IMR-90 (cell line): ENCODE measurements around the gene SLC34A2. TPM values are rescaled to one million over a fixed set of nuclear protein-coding genes. Genes with fewer than 3 reads are reported as not detected.

Source experiments
- ATAC-seq: fragments of 200-7000 bp; cut with Tn5 transposase; 2 replicates; pipeline ENCODE4 v1.9.1; 2020; ENCODE audit warnings: low read depth, mild to moderate bottlenecking, moderate library complexity
- BruUV-seq: library from RNA; stranded (reverse); fragments of 400-500 nt; replicated peaks from 2 replicates; lab custom pipeline; 2021; lab: Mats Ljungman, UMichigan
- CTCF ChIA-PET: fragments of 300-600 bp; formaldehyde crosslinking; extraction: SDS; loops from one replicate; lab custom pipeline; 2021; ENCODE audit warnings: antibody characterized with exemption; lab: Yijun Ruan, JAX
- POLR2A ChIA-PET: fragments of 300-600 bp; sonication (Branson Sonifier 250); formaldehyde crosslinking; loops from one replicate; lab custom pipeline; 2022; ENCODE audit warnings: antibody characterized with exemption; ENCODE audit not compliant: unreplicated experiment; lab: Charles Lee
- DNase-seq: peaks from one replicate; pipeline ENCODE4 v3.0.0; 2013
- H2AFZ ChIP-seq: replicated peaks from 2 replicates; pipeline ENCODE3; 2013; ENCODE audit warnings: low read length, mild to moderate bottlenecking; ENCODE audit not compliant: poor library complexity
- H2AK5ac ChIP-seq: 2 replicates; pipeline ENCODE4 v1.6.1; 2013; ENCODE audit warnings: low read depth, low read length, inconsistent platforms
- H2AK9ac ChIP-seq: replicated peaks from 2 replicates; pipeline ENCODE3; 2013; ENCODE audit warnings: mild to moderate bottlenecking, low read depth, low read length, moderate library complexity; ENCODE audit not compliant: poor library complexity
- H2BK120ac ChIP-seq: 2 replicates; pipeline ENCODE4 v1.6.1; 2013; ENCODE audit warnings: low read depth, low read length, inconsistent platforms
- H2BK15ac ChIP-seq: 3 replicates; pipeline ENCODE4 v1.6.1; 2013; ENCODE audit warnings: low read depth, low read length, inconsistent platforms
- H2BK20ac ChIP-seq: 2 replicates; pipeline ENCODE4 v1.6.1; 2013; ENCODE audit warnings: low read depth, mild to moderate bottlenecking, inconsistent platforms, low read length, moderate library complexity
- H2BK5ac ChIP-seq: 2 replicates; pipeline ENCODE4 v1.6.1; 2013; ENCODE audit warnings: mild to moderate bottlenecking, low read depth, low read length, inconsistent platforms; ENCODE audit not compliant: poor library complexity, severe bottlenecking
- H3K14ac ChIP-seq: replicated peaks from 2 replicates; pipeline ENCODE4 v1.6.1; 2013; ENCODE audit warnings: low read depth, low read length, inconsistent platforms
- H3K18ac ChIP-seq: 2 replicates; pipeline ENCODE4 v1.6.1; 2013; ENCODE audit warnings: low read depth, low read length, control low read depth
- H3K23ac ChIP-seq: 2 replicates; pipeline ENCODE4 v1.6.1; 2013; ENCODE audit warnings: low read depth, low read length, inconsistent platforms
- H3K27ac ChIP-seq: 2 replicates; pipeline ENCODE4 v1.5.1; 2013; ENCODE audit warnings: mild to moderate bottlenecking, control low read depth, low read length; ENCODE audit not compliant: insufficient read depth
- H3K27me3 ChIP-seq: 2 replicates; pipeline ENCODE4 v1.6.1; 2013; ENCODE audit warnings: low read length; ENCODE audit not compliant: control insufficient read depth, insufficient read depth
- H3K36me3 ChIP-seq: 2 replicates; pipeline ENCODE4 v1.6.1; 2013; ENCODE audit warnings: low read length, mixed read lengths; ENCODE audit not compliant: control insufficient read depth, insufficient read depth
- H3K4ac ChIP-seq: 2 replicates; pipeline ENCODE4 v1.6.1; 2013; ENCODE audit warnings: low read depth, low read length, inconsistent platforms
- H3K4me1 ChIP-seq: 2 replicates; pipeline ENCODE4 v1.6.1; 2013; ENCODE audit warnings: low read length, mixed read lengths; ENCODE audit not compliant: control insufficient read depth, insufficient read depth
- H3K4me2 ChIP-seq: 2 replicates; pipeline ENCODE4 v1.6.1; 2013; ENCODE audit warnings: low read depth, mild to moderate bottlenecking, control low read depth, low read length, moderate library complexity
- H3K4me3 ChIP-seq: 2 replicates; pipeline ENCODE4 v1.5.1; 2013; ENCODE audit warnings: low read depth, mild to moderate bottlenecking, control low read depth, low read length, moderate library complexity; ENCODE audit not compliant: insufficient read depth
- H3K56ac ChIP-seq: 2 replicates; pipeline ENCODE4 v1.6.1; 2013; ENCODE audit warnings: low read length, inconsistent platforms; ENCODE audit not compliant: insufficient read depth; ENCODE audit errors: extremely low read depth
- H3K79me1 ChIP-seq, 2 experiments: 2 replicates each; pipeline ENCODE4 v1.6.1; 2013; ENCODE audit warnings: low read length in 2 of 2, inconsistent platforms in 1 of 2, low read depth in 1 of 2
- H3K9ac ChIP-seq: 2 replicates; pipeline ENCODE4 v1.6.1; 2013; ENCODE audit warnings: low read depth, low read length, control low read depth
- H3K9me1 ChIP-seq: 2 replicates; pipeline ENCODE4 v1.6.1; 2013; ENCODE audit warnings: low read length, inconsistent platforms; ENCODE audit not compliant: insufficient read depth
- H3K9me3 ChIP-seq: 2 replicates; pipeline ENCODE4 v1.6.1; 2013; ENCODE audit warnings: low read length; ENCODE audit not compliant: control insufficient read depth, insufficient read depth
- H4K20me1 ChIP-seq: 2 replicates; pipeline ENCODE4 v1.6.1; 2013; ENCODE audit warnings: low read length, inconsistent platforms; ENCODE audit not compliant: insufficient read depth
- H4K5ac ChIP-seq: 2 replicates; pipeline ENCODE4 v1.6.1; 2013; ENCODE audit warnings: mild to moderate bottlenecking, low read depth, low read length, control low read depth
- H4K8ac ChIP-seq, 2 experiments: 2 replicates each; pipeline ENCODE4 v1.6.1; 2013; ENCODE audit warnings: low read depth in 2 of 2, low read length in 2 of 2, control low read depth in 1 of 2, inconsistent platforms in 1 of 2
- H4K91ac ChIP-seq: 2 replicates; pipeline ENCODE4 v1.6.1; 2013; ENCODE audit warnings: low read depth, low read length, inconsistent platforms; ENCODE audit not compliant: insufficient read depth
- CEBPB ChIP-seq: IDR thresholded peaks from 2 replicates; pipeline ENCODE4 v1.6.1; 2012; ENCODE audit warnings: low read depth, low read length, improper control_type of control experiment
- RFX5 ChIP-seq: IDR thresholded peaks from 2 replicates; pipeline ENCODE4 v1.8.0; 2012; ENCODE audit warnings: low read depth, mild to moderate bottlenecking, low read length, moderate library complexity
- WGBS, 2 experiments: methylation state at CpG; one replicate each; pipeline versions ENCODE4 v1.1.5 to v1.1.7; 2013; ENCODE audit warnings: missing lambda C conversion rate in 2 of 2; ENCODE audit not compliant: insufficient read length in 1 of 2; ENCODE audit errors: extremely low coverage in 2 of 2; 5-methylcytosine and 5-hydroxymethylcytosine counted together
- dilution Hi-C: fragments of 300-500 bp; cut with HindIII; formaldehyde crosslinking; loops from one replicate; pipeline ENCODE4 v1.14.3; 2018; ENCODE audit warnings: low sequenced_read_pairs; ENCODE audit not compliant: unreplicated experiment
- in situ Hi-C: fragments of 300-500 bp; cut with MboI; formaldehyde crosslinking; loops from 3 replicates; pipeline ENCODE4 v1.14.3; 2019; ENCODE audit warnings: low sequenced_read_pairs, inconsistent platforms, mixed read lengths
- intact Hi-C: fragments of 100-400 bp; cut with micrococcal nuclease; formaldehyde crosslinking; loops from 2 replicates; pipeline ENCODE4 v1.10.0; 2022
- polyA plus RNA-seq, 3 experiments: library from polyadenylated mRNA; depleted of rRNA; stranded (reverse); fragments of >200 nt; gene quantifications; 2 replicates each; pipeline ENCODE4 v1.2.3, GENCODE V29; 2012; ENCODE audit warnings: low replicate concordance in 1 of 3
- total RNA-seq: library from RNA; depleted of rRNA; stranded (reverse); fragments of >200 nt; gene quantifications from 2 replicates; pipeline ENCODE4 v1.2.3, GENCODE V29; 2012

Gene SLC34A2
- total and polyA plus RNA-seq, 2 of the 4 experiments (the other 2 are of a cell fraction): not detected

- Histone ChIP-seq H4K20me1 (no peaks in the 10 kb centered on the region), H2AFZ (no peak overlapping the region), H3K27ac (no peak overlapping the region), H2BK15ac (no peak overlapping the region), H3K9me3 (no peaks in the 10 kb centered on the region), H3K27me3 (peaks cover 36% of the 10 kb centered on the region), H3K36me3 (no peaks in the 10 kb centered on the region), H3K4me1 (no peaks in the 10 kb centered on the region), H3K56ac (no peak overlapping the region), H4K8ac (no peak overlapping the region), H3K79me1 (no peaks in the 10 kb centered on the region), H3K9me1 (no peaks in the 10 kb centered on the region), H4K5ac (no peak overlapping the region), H3K18ac (no peak overlapping the region), H2AK5ac (no peak overlapping the region), H2BK120ac (no peak overlapping the region), H2BK20ac (no peak overlapping the region), H4K91ac (no peak overlapping the region), H3K9ac (no peak overlapping the region), H2AK9ac (no peak overlapping the region), H3K23ac (no peak overlapping the region), H2BK5ac (no peak overlapping the region), H3K4ac (no peak overlapping the region), H3K14ac (no peak overlapping the region), H3K4me3 (no peak overlapping the region), H3K4me2 (no peak overlapping the region)
- intact Hi-C loops (no loop called here), in situ Hi-C loops (no loop called here), dilution Hi-C loops (no loop called here)
- DNase-seq (no peak), ATAC-seq (no peak)
- BruUV-seq: no TSS peak
- TF ChIP-seq CEBPB (no peak), RFX5 (no peak)
- ChIA-PET POLR2A (no interaction called here), CTCF (no interaction called here)
- WGBS, 2 experiments: 92% methylated on average over 2 of the region's 5 CpGs; no CpG with 5 or more reads in 1 of the 2 experiments
Measured at GRCh38 chr4:25651682-25652081, 4.0 kb upstream of the SLC34A2 start.
